H1 (cell line): ENCODE results near the gene DNAJC19. TPM values are rescaled to one million over a fixed set of nuclear protein-coding genes. Genes with fewer than 3 reads are reported as not detected.

Experiments
- CTCF ChIA-PET: fragments of 300-600 bp; sonication (Branson Sonifier 250); formaldehyde crosslinking; loops from one replicate; lab custom pipeline; 2021; ENCODE audit not compliant: partially characterized antibody; lab: Charles Lee
- POLR2A ChIA-PET: fragments of 300-600 bp; sonication (Branson Sonifier 250); formaldehyde crosslinking; loops from one replicate; lab custom pipeline; 2021; ENCODE audit warnings: inconsistent platforms; ENCODE audit not compliant: partially characterized antibody; lab: Charles Lee
- DNase-seq, 2 experiments: peaks; one replicate each; pipeline versions ENCODE4 v3.0.0 to v3.0.0-alpha.2; 2010 to 2022; ENCODE audit warnings: low spot score in 2 of 2, low read depth in 1 of 2, mixed read lengths in 1 of 2
- FAIRE-seq: peaks from 2 replicates; lab custom pipeline; 2011; peaks lifted over from hg19 to GRCh38; lab: Jason Lieb, UNC
- H2AFZ ChIP-seq: 2 replicates; pipeline ENCODE4 v1.8.1; 2012; ENCODE audit warnings: low read length, inconsistent platforms
- H2AK5ac ChIP-seq: 2 replicates; pipeline ENCODE4 v1.6.1; 2013; ENCODE audit warnings: low read depth, low read length
- H2BK120ac ChIP-seq: replicated peaks from 2 replicates; pipeline ENCODE3; 2013; ENCODE audit warnings: low read depth, low read length, inconsistent platforms
- H2BK12ac ChIP-seq: 2 replicates; pipeline ENCODE4 v1.6.1; 2013; ENCODE audit warnings: low read depth, low read length
- H2BK15ac ChIP-seq: 2 replicates; pipeline ENCODE4 v1.6.1; 2013; ENCODE audit warnings: low read length
- H2BK20ac ChIP-seq: 2 replicates; pipeline ENCODE4 v1.6.1; 2013; ENCODE audit warnings: low read length
- H2BK5ac ChIP-seq: 2 replicates; pipeline ENCODE4 v1.6.1; 2013; ENCODE audit warnings: low read depth, low read length
- H3K14ac ChIP-seq: 2 replicates; pipeline ENCODE4 v1.6.1; 2013; ENCODE audit warnings: inconsistent platforms; ENCODE audit not compliant: insufficient read length
- H3K18ac ChIP-seq: 2 replicates; pipeline ENCODE4 v1.6.1; 2013; ENCODE audit warnings: low read length; ENCODE audit errors: extremely low read depth
- H3K23ac ChIP-seq: 2 replicates; pipeline ENCODE4 v1.6.1; 2013; ENCODE audit warnings: inconsistent platforms; ENCODE audit not compliant: insufficient read length
- H3K23me2 ChIP-seq: 2 replicates; pipeline ENCODE4 v1.6.1; 2013; ENCODE audit warnings: low read depth, low read length
- H3K27ac ChIP-seq: 2 replicates; pipeline ENCODE4 v1.6.1; 2011; ENCODE audit warnings: low read depth, low read length, inconsistent platforms
- H3K27me3 ChIP-seq, 4 experiments: replicated peaks in 1 of 4; 1 replicate in 1 of 4; 2 replicates in 3 of 4; pipeline versions ENCODE4 v1.6.1 to v1.8.1; 2011 to 2013; ENCODE audit warnings: low read length in 3 of 4, mild to moderate bottlenecking in 3 of 4, inconsistent platforms in 2 of 4, mixed read lengths in 2 of 4, moderate library complexity in 1 of 4; ENCODE audit not compliant: control insufficient read depth in 3 of 4, insufficient read depth in 3 of 4; ENCODE audit errors: extremely low read depth in 1 of 4
- H3K36me3 ChIP-seq, 4 experiments: 2 replicates each; pipeline versions ENCODE4 v1.6.1 to v1.8.1; 2011 to 2013; ENCODE audit warnings: mild to moderate bottlenecking in 4 of 4, low read length in 3 of 4, moderate library complexity in 2 of 4, control low read depth in 1 of 4, inconsistent platforms in 1 of 4; ENCODE audit not compliant: insufficient read depth in 4 of 4, control insufficient read depth in 2 of 4
- H3K4ac ChIP-seq: replicated peaks from 2 replicates; pipeline ENCODE3; 2013; ENCODE audit warnings: low read length, low read depth, mixed read lengths, inconsistent platforms; ENCODE audit not compliant: insufficient read length
- H3K4me1 ChIP-seq, 4 experiments: replicated peaks in 1 of 4; 1 replicate in 1 of 4; 2 replicates in 3 of 4; pipeline versions ENCODE4 v1.6.1 to v1.8.1; 2011 to 2013; ENCODE audit warnings: low read length in 3 of 4, inconsistent platforms in 2 of 4, mixed read lengths in 1 of 4; ENCODE audit not compliant: insufficient read depth in 4 of 4, control insufficient read depth in 3 of 4
- H3K4me2 ChIP-seq, 2 experiments: 2 replicates each; pipeline versions ENCODE4 v1.6.1 to v1.8.1; 2011 to 2013; ENCODE audit warnings: low read depth in 2 of 2, low read length in 2 of 2, control low read depth in 1 of 2, inconsistent platforms in 1 of 2, mild to moderate bottlenecking in 1 of 2; ENCODE audit not compliant: insufficient read depth in 1 of 2
- H3K4me3 ChIP-seq, 4 experiments: fragments of 200-600, 300-600 bp in 1 of 4; sonication (generic), shearing (Covaris generic), sonication (Bioruptor Twin) in 1 of 4; 2 replicates each; pipeline versions ENCODE4 v1.5.1 to v1.8.1; 2011 to 2016; ENCODE audit warnings: low read length in 4 of 4, low read depth in 3 of 4, control low read depth in 2 of 4, inconsistent platforms in 2 of 4, mild to moderate bottlenecking in 2 of 4, mixed read lengths in 1 of 4, moderate library complexity in 1 of 4; ENCODE audit not compliant: insufficient read depth in 2 of 4; ENCODE audit errors: extremely low read depth in 1 of 4
- H3K56ac ChIP-seq: replicated peaks from 2 replicates; pipeline ENCODE3; 2013; ENCODE audit warnings: low read depth, mild to moderate bottlenecking, mixed read lengths, low read length, inconsistent platforms; ENCODE audit not compliant: insufficient read length
- H3K79me1 ChIP-seq: 2 replicates; pipeline ENCODE4 v1.6.1; 2013; ENCODE audit warnings: low read depth, low read length, control low read depth
- H3K79me2 ChIP-seq, 2 experiments: 2 replicates each; pipeline versions ENCODE4 v1.6.1 to v1.8.1; 2012 to 2013; ENCODE audit warnings: low read length in 2 of 2, mild to moderate bottlenecking in 2 of 2, inconsistent platforms in 1 of 2; ENCODE audit not compliant: insufficient read depth in 2 of 2, control insufficient read depth in 1 of 2
- H3K9ac ChIP-seq, 4 experiments: replicated peaks in 1 of 4; 1 replicate in 1 of 4; 2 replicates in 3 of 4; pipeline versions ENCODE4 v1.6.1 to v1.8.1; 2011 to 2013; ENCODE audit warnings: low read depth in 3 of 4, low read length in 3 of 4, control low read depth in 2 of 4, mild to moderate bottlenecking in 2 of 4, moderate library complexity in 2 of 4, inconsistent platforms in 1 of 4; ENCODE audit errors: extremely low read depth in 1 of 4
- H3K9me3 ChIP-seq, 2 experiments: 2 replicates each; pipeline versions ENCODE4 v1.6.1 to v1.8.1; 2012 to 2013; ENCODE audit warnings: mild to moderate bottlenecking in 2 of 2, moderate library complexity in 2 of 2, control low read depth in 1 of 2, inconsistent platforms in 1 of 2, low read depth in 1 of 2, low read length in 1 of 2, mixed read lengths in 1 of 2; ENCODE audit not compliant: insufficient read depth in 2 of 2
- H4K20me1 ChIP-seq, 2 experiments: replicated peaks in 1 of 2; 2 replicates each; pipeline versions ENCODE3 to v1.8.1; 2011 to 2013; ENCODE audit warnings: inconsistent platforms in 2 of 2, low read length in 2 of 2, mild to moderate bottlenecking in 1 of 2; ENCODE audit not compliant: insufficient read depth in 2 of 2, control insufficient read depth in 1 of 2
- H4K5ac ChIP-seq: 2 replicates; pipeline ENCODE4 v1.6.1; 2013; ENCODE audit warnings: low read length, low read depth, mixed read lengths, inconsistent platforms; ENCODE audit not compliant: insufficient read length
- H4K8ac ChIP-seq: 2 replicates; pipeline ENCODE4 v1.8.0; 2013; ENCODE audit warnings: mild to moderate bottlenecking, moderate library complexity, low read length, inconsistent platforms; ENCODE audit not compliant: insufficient read depth; ENCODE audit errors: extremely low read depth
- H4K91ac ChIP-seq: replicated peaks from 2 replicates; pipeline ENCODE3; 2013; ENCODE audit warnings: low read length, mixed read lengths, inconsistent platforms; ENCODE audit not compliant: insufficient read length
- WGBS, 2 experiments: shearing (Covaris generic) in 1 of 2; methylation state at CpG; one replicate each; pipeline versions ENCODE4 v1.1.6 to v1.1.7; 2013 to 2015; ENCODE audit warnings: low lambda C conversion rate in 2 of 2, mixed read lengths in 2 of 2, inconsistent platforms in 1 of 2, low coverage in 1 of 2, missing lambda C conversion rate in 1 of 2; ENCODE audit not compliant: insufficient replicate concordance in 2 of 2, insufficient coverage in 1 of 2, insufficient read length in 1 of 2; ENCODE audit errors: extremely low coverage in 1 of 2, missing lambda C conversion rate in 1 of 2; 5-methylcytosine and 5-hydroxymethylcytosine counted together
- polyA plus RNA-seq, 7 experiments: library from polyadenylated mRNA; depleted of rRNA in 3 of 7; stranded (reverse) in 5 of 7; unstranded in 2 of 7; fragments of >200 nt in 5 of 7; fragments of 200-250 nt in 2 of 7; gene quantifications; 1 replicate in 5 of 7; 2 replicates in 1 of 7; 4 replicates in 1 of 7; pipeline versions ENCODE4 v1.2.1 to v1.2.3, GENCODE V29; 2011 to 2013; ENCODE audit warnings: missing spikeins in 2 of 7, mixed read lengths in 2 of 7
- total RNA-seq: library from RNA; stranded (reverse); fragmentation: NEBNext Ultra II Directional; extraction: Animal tissue kit (Norgen Biotek cat#: 25700); gene quantifications from 2 replicates; pipeline ENCODE4 v1.2.1, GENCODE V29; 2021

DNAJC19 gene
- total and polyA plus RNA-seq, 2 of the 8 experiments (the other 6 are each of a cell fraction or from before 2014, with no cell fraction given): 62.4 to 90.9 TPM

GRCh38 chr3:181007262-181007661 lies 17.7 kb upstream of the DNAJC19 start:
- H3K23me2 ChIP-seq: no peaks in the 10 kb centered on the region
- H3K79me2 ChIP-seq: no peaks in the 10 kb centered on the region
- no peak overlapping the region for H2BK12ac ChIP-seq
- no peak overlapping the region for H3K27ac ChIP-seq
- no peaks in the 10 kb centered on the region for H3K36me3 ChIP-seq
- no peak overlapping the region for H4K91ac ChIP-seq
- ChIA-PET POLR2A (no interaction called here), CTCF (no interaction called here)
- H2BK5ac ChIP-seq: no peak overlapping the region
- H3K4me1 ChIP-seq: peaks cover 0 to 6% (median 2%) of the 10 kb centered on the region in 4 experiments; a peak in 2 of 7 replicates
- no peak for FAIRE-seq
- no peak overlapping the region; the same call in 1 of the 2 replicates for H4K8ac ChIP-seq
- no peak overlapping the region for H2AK5ac ChIP-seq
- no peak overlapping the region for H3K4me2 ChIP-seq
- H3K14ac ChIP-seq: no peak overlapping the region
- H2AFZ ChIP-seq: no peak overlapping the region
- H3K18ac ChIP-seq: no peak overlapping the region
- no peaks in the 10 kb centered on the region for H3K79me1 ChIP-seq
- no peak overlapping the region for H3K23ac ChIP-seq
- no peak overlapping the region for H2BK20ac ChIP-seq
- no peak overlapping the region for H2BK15ac ChIP-seq
- WGBS, 2 experiments: 96% methylated on average over 3 of the region's 3 CpGs; no CpG with 5 or more reads in 1 of the 2 experiments
- no peak overlapping the region for H3K4me3 ChIP-seq
- no peak overlapping the region for H2BK120ac ChIP-seq
- H3K56ac ChIP-seq: no peak overlapping the region
- no peak overlapping the region for H3K4ac ChIP-seq
- H3K27me3 ChIP-seq: no peaks in the 10 kb centered on the region
- H3K9me3 ChIP-seq: no peaks in the 10 kb centered on the region
- no peak overlapping the region for H3K9ac ChIP-seq
- H4K5ac ChIP-seq: no peak overlapping the region
- no peaks in the 10 kb centered on the region for H4K20me1 ChIP-seq
- DNase-seq: no peak
